COR-L47 (cell line): ENCODE data around the gene PAM16.

Experiments used
- DNase-seq: peaks from one replicate; lab custom pipeline; 2025; lab: John Stamatoyannopoulos, UW

PAM16 gene

GRCh38 chr16:4371357-4372000 is 20.4 kb upstream of the PAM16 start, which contains the start of gene VASN:
Gene VASN, plus strand, starts transcription at chr16:4371848. Its CDS starts 9,030 bp downstream, at chr16:4380878.
- no peak for DNase-seq

- no peak for DNase-seq
These were observed 19.6 kb upstream of the PAM16 start for GRCh38 chr16:4370570-4371356.

DNA sequence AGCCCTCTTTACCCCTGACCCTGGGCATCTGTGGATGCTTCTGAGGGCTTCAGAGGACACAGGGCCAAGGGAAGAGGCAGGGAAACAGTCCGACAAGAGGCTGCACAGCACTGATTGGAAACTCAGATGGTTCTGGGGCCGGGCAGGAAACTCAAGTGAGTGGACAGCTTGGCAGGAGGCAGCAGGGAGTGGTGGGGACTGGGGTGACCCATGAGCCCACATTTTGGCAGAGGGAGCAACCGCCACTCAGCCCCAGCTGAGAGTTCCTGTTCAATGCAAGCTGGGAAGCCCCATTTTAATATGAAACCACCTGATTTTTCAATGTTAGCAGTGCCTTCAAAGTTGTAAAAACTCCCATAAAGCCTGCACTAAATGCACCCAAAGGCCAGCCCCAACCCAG is 19.0 kb upstream of the PAM16 start:
- no peak for DNase-seq

GRCh38 chr16:4369007-4369733 is 18.0 kb upstream of the PAM16 start:
- no peak for DNase-seq

GRCh38 chr16:4367393-4367856 is 16.3 kb upstream of the PAM16 start:
- no peak for DNase-seq

DNA sequence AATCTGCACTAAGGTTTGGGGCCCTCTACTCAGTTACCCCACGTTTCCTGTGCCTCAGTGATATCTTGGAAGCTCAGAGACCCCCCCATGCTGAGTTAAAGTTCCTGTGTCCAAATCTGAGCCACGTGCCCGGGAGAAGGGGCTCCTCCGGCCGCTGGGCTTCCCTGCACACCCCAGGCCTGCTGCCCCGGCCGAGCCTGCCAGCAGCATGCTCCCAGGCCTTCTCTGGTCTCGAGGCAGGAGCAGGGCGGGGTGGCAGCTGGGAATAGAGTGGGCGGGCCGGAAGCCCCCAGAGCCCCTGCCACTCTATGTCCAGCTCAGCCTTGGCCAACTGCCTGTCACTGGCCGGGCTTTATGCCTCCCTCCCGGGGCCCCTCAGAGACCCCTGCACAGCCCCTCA is 14.9 kb upstream of the PAM16 start:
- DNase-seq, result no peak

- no peak for DNase-seq
These were observed 14.5 kb upstream of the PAM16 start for GRCh38 chr16:4365615-4366014.

DNA sequence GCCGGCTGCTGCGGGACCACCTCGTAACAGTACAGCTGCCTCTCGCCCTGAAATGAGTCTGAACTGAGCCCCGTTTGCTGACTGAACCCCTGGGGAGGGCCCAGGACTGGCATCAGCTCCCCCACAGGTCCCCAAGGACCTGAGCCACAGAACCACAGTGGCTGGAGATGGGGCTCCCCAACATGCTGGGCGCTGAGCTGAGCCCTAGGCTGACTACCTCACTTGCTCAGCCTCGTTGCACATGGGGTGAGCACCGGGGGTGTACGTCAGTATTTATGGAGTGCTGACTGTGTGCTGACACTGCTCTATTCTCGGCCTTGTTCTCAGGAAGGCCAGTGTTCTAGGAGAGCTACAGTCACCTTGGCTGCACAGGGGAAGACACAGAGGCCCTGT is 13.9 kb upstream of the PAM16 start:
- DNase-seq, result no peak

DNA sequence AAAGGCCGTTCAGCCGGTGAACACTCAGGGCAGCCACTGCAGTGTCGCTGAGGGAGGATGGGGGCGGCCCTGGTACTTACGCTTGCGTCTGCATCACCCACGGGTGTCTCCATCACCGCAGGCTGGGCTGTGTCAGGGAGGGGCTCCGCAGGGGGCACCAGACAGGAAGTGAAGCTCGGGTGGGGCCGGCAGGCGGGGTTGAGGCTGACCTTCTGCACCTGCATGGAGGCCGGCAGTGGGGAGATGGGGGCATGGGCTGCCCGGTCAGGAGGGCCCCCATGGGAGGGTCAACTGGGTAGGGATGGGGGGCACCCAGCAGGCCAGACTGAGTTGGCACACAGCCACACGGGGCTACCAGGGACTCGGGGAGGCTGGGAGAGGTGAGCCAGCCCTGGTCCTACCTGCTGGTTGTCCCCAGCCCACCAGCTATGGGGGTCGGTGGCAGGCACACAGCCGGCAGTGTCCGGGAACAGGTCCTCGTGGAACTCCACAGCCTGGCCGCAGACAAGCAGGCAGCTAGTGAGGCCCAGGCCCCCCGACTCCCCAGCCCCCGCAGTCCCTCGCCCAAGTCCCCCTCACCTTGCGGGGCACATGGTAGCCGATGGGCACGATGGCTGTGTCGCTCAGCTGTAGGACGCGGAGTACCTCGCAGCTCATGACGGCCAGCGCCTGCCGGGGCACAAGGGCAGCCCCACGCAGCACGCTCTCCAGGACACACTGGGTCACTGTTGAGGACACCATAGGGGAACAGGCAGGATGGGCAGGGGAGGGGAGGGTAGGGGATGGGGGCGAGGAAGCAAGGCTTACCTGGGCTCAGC is 13.3 kb upstream of the PAM16 start:
- no peak for DNase-seq

GRCh38 chr16:4362476-4363135 is 11.5 kb upstream of the PAM16 start:
- DNase-seq, result no peak

DNA sequence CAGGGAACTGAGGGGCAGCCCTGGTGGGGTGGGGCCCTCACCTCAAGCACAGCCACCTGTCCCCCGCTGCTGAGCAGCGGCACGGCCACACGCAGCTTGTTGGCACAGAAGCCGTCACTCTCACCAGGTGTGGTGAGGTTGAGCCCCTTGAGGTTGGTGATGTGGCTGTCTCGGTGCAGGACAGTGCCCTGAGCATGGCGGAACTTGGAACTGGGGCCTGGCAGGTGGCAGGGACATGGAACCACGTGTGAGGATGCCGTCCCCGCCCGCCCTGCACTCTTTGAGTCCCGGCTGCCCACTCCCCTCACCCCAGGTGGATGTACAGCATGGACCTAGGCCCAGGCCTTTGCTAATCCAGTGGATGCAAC is 10.8 kb upstream of the PAM16 start:
- no peak for DNase-seq

- DNase-seq, result no peak
These were observed 10.2 kb upstream of the PAM16 start for GRCh38 chr16:4361033-4361943.

- no peak for DNase-seq
These were observed 9.5 kb upstream of the PAM16 start for GRCh38 chr16:4360538-4361021.

GRCh38 chr16:4359914-4360313 is 8.8 kb upstream of the PAM16 start:
- DNase-seq, result no peak

DNA sequence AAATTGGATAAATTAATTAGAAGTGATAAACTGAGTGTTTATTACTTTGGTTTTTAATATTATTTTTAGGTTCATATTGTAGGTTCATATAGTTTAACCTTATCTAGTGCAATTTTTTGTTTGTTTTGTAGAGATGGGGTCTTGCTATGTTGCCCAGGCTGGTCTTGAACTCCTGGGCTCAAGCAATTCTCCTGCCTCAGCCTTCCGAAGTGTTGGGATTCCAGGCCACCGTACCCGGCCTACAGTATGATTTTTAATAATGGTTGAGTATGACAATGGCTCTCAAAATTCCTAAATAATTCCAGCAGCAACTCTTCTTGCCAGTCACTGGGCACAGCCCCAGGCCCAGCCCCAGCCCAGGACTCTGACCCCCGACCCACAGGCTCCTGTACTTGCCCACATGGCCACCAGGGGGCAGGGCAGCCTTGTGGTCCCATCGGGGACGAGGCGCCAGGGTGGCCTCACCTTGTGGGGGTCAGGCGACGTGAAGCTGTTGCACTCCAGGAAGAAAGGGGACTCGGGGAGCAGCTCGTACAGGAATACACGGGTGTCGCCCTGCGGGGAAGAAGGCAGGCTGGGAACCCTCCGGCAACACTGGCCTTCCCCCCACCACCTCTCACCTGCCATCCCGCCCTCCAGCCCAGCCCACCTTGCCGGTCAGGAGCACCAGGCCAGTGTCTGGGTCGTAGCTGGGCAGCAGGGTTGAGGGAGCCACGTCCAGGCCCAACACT is 7.9 kb upstream of the PAM16 start:
- DNase-seq, result peak; percentile 23

- no peak for DNase-seq
These were observed 7.1 kb upstream of the PAM16 start for GRCh38 chr16:4358236-4358635.

DNA sequence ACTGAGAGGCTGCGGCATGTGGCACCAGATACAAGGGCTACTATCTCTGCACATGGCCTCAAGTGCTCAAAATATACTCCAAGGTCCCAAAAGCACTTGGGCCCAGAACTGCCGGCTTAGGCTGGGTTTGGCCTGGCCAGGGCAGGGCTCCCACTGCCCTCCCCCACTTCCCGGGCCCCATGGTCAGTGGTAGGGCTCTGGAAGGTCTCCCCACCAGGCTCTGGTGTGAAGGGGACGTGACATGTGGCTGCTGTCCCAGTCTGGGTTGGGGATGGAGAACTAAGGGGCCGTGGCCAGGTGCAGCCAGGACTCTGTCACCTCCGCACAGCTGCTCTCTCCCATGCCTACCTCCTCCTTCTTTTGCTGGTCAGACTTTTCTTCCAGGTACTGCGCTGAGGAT is 5.7 kb upstream of the PAM16 start:
- no peak for DNase-seq

GRCh38 chr16:4354512-4355409 is 3.6 kb upstream of the PAM16 start:
- DNase-seq, result no peak

DNA sequence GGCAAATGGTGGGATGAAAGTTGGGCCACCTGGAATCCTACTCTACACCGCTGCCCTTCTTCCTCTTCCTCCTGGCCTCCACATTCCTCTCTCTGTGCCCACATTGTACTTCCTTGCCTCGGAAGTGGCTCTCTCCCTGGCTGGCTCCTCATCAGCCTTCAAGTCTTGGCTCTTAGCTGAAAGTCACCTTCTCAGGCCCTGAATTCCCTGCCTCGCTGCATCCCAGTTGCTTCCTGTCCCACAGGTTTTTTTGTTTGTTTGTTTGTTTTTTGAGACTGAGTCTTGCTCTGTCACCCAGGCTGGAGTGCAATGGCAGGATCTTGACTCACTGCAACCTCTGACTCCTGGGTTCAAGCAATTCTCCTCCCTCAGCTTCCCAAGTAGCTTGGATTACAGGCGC is 2.6 kb upstream of the PAM16 start:
- DNase-seq, result no peak
